PC-9 (cell line): Measurements from ENCODE around the gene ZFHX3. TPM values are rescaled to one million over a fixed set of nuclear protein-coding genes. Genes with fewer than 3 reads are reported as not detected.

Experiments
- BruUV-seq: library from RNA; stranded (reverse); fragments of 400-500 nt; replicated peaks from 2 replicates; lab custom pipeline; 2021; lab: Mats Ljungman, UMichigan
- CTCF ChIA-PET: fragments of 300-600 bp; sonication (Branson Sonifier 250); formaldehyde crosslinking; loops from one replicate; lab custom pipeline; 2022; ENCODE audit warnings: antibody characterized with exemption; lab: Charles Lee
- POLR2A ChIA-PET: fragments of 300-600 bp; sonication (Branson Sonifier 250); formaldehyde crosslinking; loops from one replicate; lab custom pipeline; 2022; ENCODE audit warnings: antibody characterized with exemption; ENCODE audit not compliant: unreplicated experiment; lab: Charles Lee
- DNase-seq, 2 experiments: peaks; one replicate each; pipeline versions ENCODE4 v3.0.0 to v3.0.0-alpha.2; 2015 to 2022; ENCODE audit warnings: mixed read lengths in 1 of 2
- H2AFZ ChIP-seq: fragments of 200-600 bp; sonication (generic); 2 replicates; pipeline ENCODE4 v1.8.1; 2017; ENCODE audit warnings: antibody characterized with exemption
- H3F3A ChIP-seq: fragments of 200-600 bp; sonication (generic); 2 replicates; pipeline ENCODE4 v1.8.1; 2017; ENCODE audit warnings: antibody characterized with exemption, mild to moderate bottlenecking, low read depth; ENCODE audit not compliant: insufficient read depth
- H3K27ac ChIP-seq: fragments of 200-600 bp; sonication (generic); 2 replicates; pipeline ENCODE4 v1.6.1; 2016; ENCODE audit warnings: mixed run types
- H3K27me3 ChIP-seq: fragments of 200-600 bp; sonication (generic); 2 replicates; pipeline ENCODE4 v1.6.1; 2016; ENCODE audit warnings: low read depth, mixed run types; ENCODE audit not compliant: insufficient read depth
- H3K36me3 ChIP-seq: fragments of 200-600 bp; sonication (generic); 2 replicates; pipeline ENCODE4 v1.6.1; 2016; ENCODE audit warnings: low read depth, mixed run types
- H3K4me1 ChIP-seq: fragments of 200-600 bp; sonication (generic); replicated peaks from 2 replicates; pipeline ENCODE4 v1.6.1; 2016; ENCODE audit warnings: mixed run types; ENCODE audit not compliant: insufficient read depth
- H3K4me2 ChIP-seq: fragments of 200-600 bp; sonication (generic); 2 replicates; pipeline ENCODE4 v1.6.1; 2017; ENCODE audit warnings: mixed run types
- H3K4me3 ChIP-seq: fragments of 200-600 bp; sonication (generic); 2 replicates; pipeline ENCODE4 v1.6.1; 2016; ENCODE audit warnings: mixed run types
- H3K79me2 ChIP-seq: fragments of 200-600 bp; sonication (generic); 2 replicates; pipeline ENCODE4 v1.6.1; 2017; ENCODE audit warnings: low read depth, mixed run types
- H3K9me2 ChIP-seq: fragments of 200-600 bp; sonication (generic); 2 replicates; pipeline ENCODE4 v1.8.1; 2017; ENCODE audit warnings: mild to moderate bottlenecking; ENCODE audit not compliant: insufficient read depth
- H3K9me3 ChIP-seq: fragments of 200-600 bp; sonication (generic); 2 replicates; pipeline ENCODE4 v1.8.1; 2016; ENCODE audit warnings: low read depth; ENCODE audit not compliant: insufficient read depth
- H4K20me1 ChIP-seq: fragments of 200-600 bp; sonication (generic); 2 replicates; pipeline ENCODE4 v1.8.1; 2017; ENCODE audit not compliant: insufficient read depth
- CTCF ChIP-seq: fragments of 200-600 bp; sonication (generic); conservative IDR thresholded peaks from 2 replicates; pipeline ENCODE4 v1.6.1; 2017; ENCODE audit warnings: mixed run types, antibody characterized with exemption, mild to moderate bottlenecking, moderate library complexity
- EZH2 ChIP-seq: fragments of 200-600 bp; sonication (generic); IDR thresholded peaks from 2 replicates; pipeline ENCODE4 v1.8.0; 2017; ENCODE audit warnings: antibody characterized with exemption, low read depth
- intact Hi-C: fragments of 100-400 bp; cut with micrococcal nuclease; formaldehyde crosslinking; loops from one replicate; pipeline ENCODE4 v1.10.0; 2022; ENCODE audit not compliant: unreplicated experiment
- total RNA-seq: library from RNA; stranded (reverse); gene quantifications from 2 replicates; pipeline ENCODE4 v1.2.3, GENCODE V29; 2021

ZFHX3 gene
- total RNA-seq, 1 experiment from 2014 or later, result 23.1 TPM

DNA sequence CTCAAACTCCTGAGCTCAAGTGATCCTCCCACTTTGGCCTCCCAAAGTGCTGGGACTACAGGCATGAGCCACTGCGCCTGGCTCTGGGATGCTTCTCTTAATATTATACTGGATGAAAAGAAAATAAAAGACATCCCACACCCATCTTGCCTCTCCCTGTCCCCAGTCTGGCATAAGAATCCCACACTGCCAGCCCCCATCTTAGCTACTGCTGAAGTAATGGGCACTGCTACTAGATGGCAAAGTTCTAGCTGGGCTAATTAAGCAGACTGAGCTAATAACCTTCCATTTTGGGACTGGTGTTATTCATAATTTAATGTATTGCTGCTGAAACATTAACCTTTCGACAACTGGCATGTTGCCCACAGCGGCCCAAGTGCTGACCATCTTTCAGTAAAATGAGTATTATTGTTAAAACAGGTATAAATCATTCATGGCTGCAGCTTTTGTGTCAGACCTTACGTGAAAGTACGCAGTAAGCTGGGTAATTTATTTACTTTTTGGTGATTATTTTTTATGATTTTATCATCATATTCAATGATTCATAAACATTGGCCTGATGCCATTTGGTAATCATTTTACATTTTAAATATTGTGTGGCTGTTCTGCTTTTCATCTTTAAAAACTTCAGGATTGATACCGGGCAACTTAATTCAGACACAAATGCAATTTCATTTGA, 47.4 kb upstream of the ZFHX3 start:
- H3K4me1 ChIP-seq, result no peaks in the 10 kb centered on the region
- no peak overlapping the region for H3K4me3 ChIP-seq
- TF ChIP-seq EZH2 (no peak), CTCF (no peak)
- CTCF ChIA-PET, result no interaction called here
- no peak overlapping the region for H3K4me2 ChIP-seq
- BruUV-seq, result no TSS peak
- no peaks in the 10 kb centered on the region for H3K27me3 ChIP-seq
- no peaks in the 10 kb centered on the region for H3K9me2 ChIP-seq
- H4K20me1 ChIP-seq, result no peaks in the 10 kb centered on the region
- no peak overlapping the region for H2AFZ ChIP-seq
- POLR2A ChIA-PET, result no interaction called here
- intact Hi-C loops, result no loop called here
- H3K79me2 ChIP-seq, result no peaks in the 10 kb centered on the region
- no peaks in the 10 kb centered on the region for H3K9me3 ChIP-seq
- DNase-seq, result no peak
- H3K36me3 ChIP-seq, result no peaks in the 10 kb centered on the region
- no peaks in the 10 kb centered on the region for H3F3A ChIP-seq
- H3K27ac ChIP-seq, result no peak overlapping the region

GRCh38 chr16:73094371-73094770, 46.4 kb upstream of the ZFHX3 start:
- H3K9me2 ChIP-seq, result no peaks in the 10 kb centered on the region
- POLR2A ChIA-PET, result no interaction called here
- H3K79me2 ChIP-seq, result no peaks in the 10 kb centered on the region
- H3K9me3 ChIP-seq, result no peaks in the 10 kb centered on the region
- H3K4me1 ChIP-seq, result no peaks in the 10 kb centered on the region
- BruUV-seq, result no TSS peak
- intact Hi-C loops, result no loop called here
- H3K36me3 ChIP-seq, result no peaks in the 10 kb centered on the region
- CTCF ChIA-PET, result no interaction called here
- no peak for TF ChIP-seq EZH2
- no peak for TF ChIP-seq CTCF
- H2AFZ ChIP-seq, result no peak overlapping the region
- H3K27me3 ChIP-seq, result no peaks in the 10 kb centered on the region
- H4K20me1 ChIP-seq, result no peaks in the 10 kb centered on the region
- DNase-seq, result no peak
- no peak overlapping the region for H3K4me3 ChIP-seq
- H3K27ac ChIP-seq, result no peak overlapping the region
- H3F3A ChIP-seq, result no peaks in the 10 kb centered on the region
- no peak overlapping the region for H3K4me2 ChIP-seq

- no peaks in the 10 kb centered on the region for H3F3A ChIP-seq
- H2AFZ ChIP-seq, result no peak overlapping the region
- no TSS peak for BruUV-seq
- no peak for DNase-seq
- POLR2A ChIA-PET, result no interaction called here
- no peak overlapping the region for H3K4me3 ChIP-seq
- intact Hi-C loops, result no loop called here
- CTCF ChIA-PET, result no interaction called here
- no peaks in the 10 kb centered on the region for H3K9me3 ChIP-seq
- H3K36me3 ChIP-seq, result no peaks in the 10 kb centered on the region
- no peak overlapping the region for H3K27ac ChIP-seq
- H3K4me2 ChIP-seq, result no peak overlapping the region
- H3K4me1 ChIP-seq, result no peaks in the 10 kb centered on the region
- no peaks in the 10 kb centered on the region for H3K79me2 ChIP-seq
- H4K20me1 ChIP-seq, result no peaks in the 10 kb centered on the region
- TF ChIP-seq CTCF (no peak), EZH2 (no peak)
- H3K27me3 ChIP-seq, result no peaks in the 10 kb centered on the region
- no peaks in the 10 kb centered on the region for H3K9me2 ChIP-seq
Measured at GRCh38 chr16:73093146-73094144, 45.5 kb upstream of the ZFHX3 start.
